Neuron (in vitro differentiated cells): ENCODE measurements around the gene INO80.
"Not testable (repeated sequence)": the region's sequence is repeated elsewhere in the genome, so short reads cannot be mapped to it uniquely, and the experiment has no call there.

ENCODE experiments used
- H2AFZ ChIP-seq: one replicate; pipeline ENCODE4 v1.6.1; 2013; ENCODE audit warnings: low read depth, mild to moderate bottlenecking, inconsistent platforms, low read length, moderate library complexity
- H3K27me3 ChIP-seq: one replicate; pipeline ENCODE4 v1.6.1; 2013; ENCODE audit warnings: low read length; ENCODE audit not compliant: insufficient read depth
- H3K36me3 ChIP-seq: one replicate; pipeline ENCODE4 v1.6.1; 2013; ENCODE audit warnings: low read length; ENCODE audit not compliant: insufficient read depth
- H3K4me1 ChIP-seq: one replicate; pipeline ENCODE4 v1.6.1; 2013; ENCODE audit warnings: low read length; ENCODE audit not compliant: insufficient read depth
- H3K4me3 ChIP-seq: 2 replicates; pipeline ENCODE4 v1.5.1; 2013; ENCODE audit warnings: mild to moderate bottlenecking, low read length, moderate library complexity
- H3K9me3 ChIP-seq: one replicate; pipeline ENCODE4 v1.6.1; 2013; ENCODE audit warnings: low read length

The INO80 gene

DNA sequence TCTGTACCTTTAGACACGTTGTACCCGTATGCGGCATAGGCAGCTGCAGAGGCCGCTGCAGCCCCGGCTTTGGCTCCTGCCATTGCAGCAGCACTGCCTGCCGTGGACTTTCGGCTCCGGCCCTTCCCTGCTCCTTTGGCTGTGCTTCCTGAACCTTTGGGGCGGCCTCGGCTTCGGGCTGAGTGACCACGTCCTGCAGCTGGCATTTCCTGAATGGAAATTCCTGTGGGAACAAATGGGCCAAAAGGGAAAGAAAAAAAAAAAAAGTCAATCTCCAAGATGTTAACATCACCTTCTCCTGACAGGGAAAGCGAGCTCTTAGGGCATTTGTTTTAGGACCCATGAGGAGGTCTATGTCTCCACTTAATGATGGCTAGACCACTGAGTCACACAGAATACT is 133.2 kb downstream of the INO80 start:
- H2AFZ ChIP-seq: no peak overlapping the region
- peaks cover 95% of the 10 kb centered on the region for H3K36me3 ChIP-seq
- no peak overlapping the region for H3K4me3 ChIP-seq
- no peaks in the 10 kb centered on the region for H3K4me1 ChIP-seq
- no peaks in the 10 kb centered on the region for H3K27me3 ChIP-seq
- H3K9me3 ChIP-seq: no peaks in the 10 kb centered on the region

DNA sequence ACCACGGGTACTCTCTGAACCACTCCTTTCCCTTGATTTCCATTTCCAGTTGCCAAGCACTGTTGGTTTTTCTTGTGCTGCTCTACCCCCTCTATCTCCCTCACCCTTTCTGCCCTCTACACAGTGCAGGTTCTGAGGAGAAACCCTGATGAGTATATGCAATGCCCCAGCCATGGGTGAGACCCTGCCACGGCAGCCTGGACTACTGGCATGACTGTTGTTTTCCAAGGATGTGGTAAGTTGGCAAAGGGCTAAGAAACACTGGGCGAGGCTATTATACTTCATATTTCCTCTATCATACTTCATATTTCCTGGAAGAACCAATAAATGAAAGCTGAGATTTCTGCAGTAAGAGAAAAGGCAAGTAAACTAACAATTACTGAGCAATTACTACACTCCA is 134.9 kb downstream of the INO80 start:
- Histone ChIP-seq H3K36me3 (peaks cover 94% of the 10 kb centered on the region), H3K9me3 (no peaks in the 10 kb centered on the region), H2AFZ (no peak overlapping the region), H3K27me3 (no peaks in the 10 kb centered on the region), H3K4me3 (no peak overlapping the region), H3K4me1 (no peaks in the 10 kb centered on the region)

DNA sequence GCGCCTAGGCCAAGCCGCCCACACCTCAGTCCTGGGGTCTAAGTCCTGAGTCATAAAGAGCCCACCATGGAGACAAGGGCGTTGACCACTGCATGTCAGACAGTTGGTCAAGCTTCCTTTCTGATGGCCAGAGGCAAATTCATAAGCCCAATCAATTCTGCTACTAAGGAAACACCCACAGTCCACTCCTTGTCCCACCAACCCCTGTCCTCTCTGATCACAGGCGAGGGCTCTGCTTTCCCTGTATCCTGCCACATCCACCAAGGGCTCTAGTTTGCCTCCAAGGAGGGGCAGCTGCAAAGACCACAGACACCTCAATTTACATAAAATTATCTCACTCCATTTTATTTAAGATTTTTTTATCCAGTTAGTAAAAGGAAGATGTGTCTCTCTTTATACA is 137.5 kb downstream of the INO80 start:
- no peak overlapping the region for H2AFZ ChIP-seq
- peaks cover 69% of the 10 kb centered on the region for H3K36me3 ChIP-seq
- no peaks in the 10 kb centered on the region for H3K4me1 ChIP-seq
- no peak overlapping the region for H3K4me3 ChIP-seq
- no peaks in the 10 kb centered on the region for H3K27me3 ChIP-seq
- H3K9me3 ChIP-seq: no peaks in the 10 kb centered on the region

GRCh38 chr15:40978141-40978540 is 137.9 kb downstream of the INO80 start:
- H3K36me3 ChIP-seq: peaks cover 65% of the 10 kb centered on the region
- no peaks in the 10 kb centered on the region for H3K4me1 ChIP-seq
- no peaks in the 10 kb centered on the region for H3K9me3 ChIP-seq
- H3K4me3 ChIP-seq: no peak overlapping the region
- H2AFZ ChIP-seq: no peak overlapping the region
- H3K27me3 ChIP-seq: no peaks in the 10 kb centered on the region

DNA sequence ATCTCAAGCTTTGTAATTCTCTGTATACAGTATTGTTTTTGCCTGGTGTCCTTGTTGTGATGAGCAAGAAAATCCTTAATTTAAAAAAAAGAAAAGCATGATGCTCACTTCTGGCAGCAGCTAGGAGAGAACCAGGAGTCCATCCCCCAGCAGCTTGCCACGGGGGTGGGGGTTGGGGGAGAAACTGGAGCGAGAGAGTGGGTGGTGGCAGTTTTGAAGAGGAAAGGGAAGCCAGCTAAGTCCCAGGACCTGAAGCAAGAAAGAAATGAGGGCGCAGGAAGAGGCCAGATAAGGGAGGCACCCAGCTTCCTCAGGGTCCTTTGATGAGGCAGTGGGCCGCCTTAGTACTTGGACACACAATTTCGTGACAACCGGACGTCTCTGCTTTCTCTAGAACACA is 139.3 kb downstream of the INO80 start:
- no peaks in the 10 kb centered on the region for H3K4me1 ChIP-seq
- H3K27me3 ChIP-seq: no peaks in the 10 kb centered on the region
- no peak overlapping the region for H3K4me3 ChIP-seq
- peaks cover 53% of the 10 kb centered on the region for H3K36me3 ChIP-seq
- H2AFZ ChIP-seq: no peak overlapping the region
- no peaks in the 10 kb centered on the region for H3K9me3 ChIP-seq

DNA sequence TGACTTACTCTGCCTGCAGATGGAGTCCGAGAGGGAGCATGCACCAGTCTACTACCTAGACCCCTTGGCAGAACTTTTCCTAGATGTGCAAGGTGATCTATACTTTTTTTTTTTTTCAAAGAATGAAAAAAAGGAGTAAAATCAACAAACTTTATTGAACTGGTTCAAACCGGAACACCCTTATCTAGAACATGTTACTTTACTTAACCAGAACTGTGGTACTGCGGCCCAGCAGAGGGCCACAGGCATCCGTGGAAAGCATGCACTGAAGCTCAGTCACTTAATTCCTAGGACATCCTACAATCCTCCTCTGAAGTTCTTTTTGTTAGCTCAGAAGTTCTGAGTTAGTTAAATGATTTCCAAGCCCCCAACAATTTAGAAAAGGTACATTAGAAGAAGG is 141.2 kb downstream of the INO80 start:
- H3K9me3 ChIP-seq: no peaks in the 10 kb centered on the region
- H3K27me3 ChIP-seq: no peaks in the 10 kb centered on the region
- peaks cover 33% of the 10 kb centered on the region for H3K36me3 ChIP-seq
- H3K4me1 ChIP-seq: no peaks in the 10 kb centered on the region
- no peak overlapping the region for H2AFZ ChIP-seq
- no peak overlapping the region for H3K4me3 ChIP-seq

DNA sequence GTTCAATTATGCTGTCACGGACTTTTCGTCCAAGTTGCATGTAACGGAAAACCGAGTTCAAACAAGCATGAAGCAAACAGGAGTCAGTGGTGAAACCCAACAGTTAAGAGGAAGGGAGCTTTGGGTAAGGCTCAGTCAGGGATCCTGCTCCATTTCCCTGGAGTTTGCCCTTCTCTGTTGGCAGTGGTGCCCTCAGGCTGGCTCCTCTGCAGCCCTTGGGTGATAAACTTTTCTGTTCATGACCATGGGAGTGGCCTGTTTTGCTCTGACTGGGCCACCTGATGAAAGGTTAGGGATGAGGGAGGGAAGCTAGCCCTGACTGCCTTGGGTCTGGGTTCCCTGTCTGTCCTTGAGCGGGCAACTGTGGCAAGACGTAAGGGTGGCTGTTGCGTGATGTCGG is 146.7 kb downstream of the INO80 start:
- no peaks in the 10 kb centered on the region for H3K9me3 ChIP-seq

GRCh38 chr15:40968290-40969085 is 147.6 kb downstream of the INO80 start:
- H3K4me1 ChIP-seq: peaks cover 6% of the 10 kb centered on the region
- no peak overlapping the region for H3K4me3 ChIP-seq
- no peak overlapping the region for H2AFZ ChIP-seq
- no peaks in the 10 kb centered on the region for H3K27me3 ChIP-seq
- no peaks in the 10 kb centered on the region for H3K36me3 ChIP-seq
- no peaks in the 10 kb centered on the region for H3K9me3 ChIP-seq

More for the DNA sequence above, 146.7 kb downstream of the INO80 start:
- no peak overlapping the region for H3K4me3 ChIP-seq
- H3K27me3 ChIP-seq: no peaks in the 10 kb centered on the region
- H3K36me3 ChIP-seq: no peaks in the 10 kb centered on the region
- H3K4me1 ChIP-seq: peaks cover 6% of the 10 kb centered on the region
- no peak overlapping the region for H2AFZ ChIP-seq

DNA sequence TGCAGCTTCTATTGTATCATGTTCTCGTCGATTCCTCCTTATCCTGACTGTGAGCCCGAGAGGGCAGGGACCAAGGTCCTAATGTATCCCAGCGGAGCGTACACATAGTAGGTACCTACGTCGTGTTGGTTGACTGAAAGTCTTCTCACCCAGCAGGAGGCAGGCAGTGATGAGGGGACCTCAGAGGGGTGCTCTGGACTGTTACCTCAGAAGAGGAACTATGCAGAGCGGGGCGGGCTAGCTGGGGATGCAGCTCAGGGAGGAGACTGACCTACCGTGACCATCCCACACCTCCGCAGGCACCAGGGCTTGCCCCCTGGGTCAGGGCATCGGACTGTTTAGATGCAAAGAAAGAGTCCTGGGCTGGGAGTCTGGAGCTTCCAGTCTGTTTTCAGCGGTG is 151.4 kb downstream of the INO80 start:
- H3K4me1 ChIP-seq: peaks cover 8% of the 10 kb centered on the region
- H3K4me3 ChIP-seq: no peak overlapping the region

DNA sequence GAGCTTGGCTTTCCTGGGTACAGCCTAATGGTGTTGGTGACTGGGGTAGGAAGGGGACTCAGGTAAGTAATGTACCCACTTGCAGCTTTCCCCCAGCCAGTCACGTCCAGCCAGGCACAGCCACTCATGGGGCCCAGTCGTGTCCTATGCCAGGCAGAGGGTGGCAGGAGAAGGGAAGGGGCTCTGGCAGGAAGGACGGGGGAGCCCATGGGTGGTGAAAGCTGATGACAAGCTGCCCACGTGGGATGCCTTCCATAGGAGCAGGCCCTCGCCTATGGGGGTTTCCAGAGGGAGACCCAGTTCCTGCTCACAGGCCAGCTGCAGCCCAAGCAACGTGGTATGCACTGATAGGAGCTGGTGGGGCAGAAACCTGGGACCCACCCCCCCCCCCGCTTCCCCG is 152.1 kb downstream of the INO80 start:
- Histone ChIP-seq H3K4me1 (peaks cover 10% of the 10 kb centered on the region), H3K9me3 (peaks cover 2% of the 10 kb centered on the region), H3K36me3 (no peaks in the 10 kb centered on the region), H2AFZ (no peak overlapping the region), H3K27me3 (no peaks in the 10 kb centered on the region), H3K4me3 (no peak overlapping the region)

More for the DNA sequence above, 151.4 kb downstream of the INO80 start:
- H3K36me3 ChIP-seq: no peaks in the 10 kb centered on the region
- peaks cover 2% of the 10 kb centered on the region for H3K9me3 ChIP-seq
- no peak overlapping the region for H2AFZ ChIP-seq
- no peaks in the 10 kb centered on the region for H3K27me3 ChIP-seq

GRCh38 chr15:40963201-40963600 is 152.9 kb downstream of the INO80 start:
- no peaks in the 10 kb centered on the region for H3K27me3 ChIP-seq
- H3K4me1 ChIP-seq: peaks cover 10% of the 10 kb centered on the region
- no peak overlapping the region for H3K4me3 ChIP-seq
- no peaks in the 10 kb centered on the region for H3K36me3 ChIP-seq
- peaks cover 2% of the 10 kb centered on the region for H3K9me3 ChIP-seq
- H2AFZ ChIP-seq: no peak overlapping the region

DNA sequence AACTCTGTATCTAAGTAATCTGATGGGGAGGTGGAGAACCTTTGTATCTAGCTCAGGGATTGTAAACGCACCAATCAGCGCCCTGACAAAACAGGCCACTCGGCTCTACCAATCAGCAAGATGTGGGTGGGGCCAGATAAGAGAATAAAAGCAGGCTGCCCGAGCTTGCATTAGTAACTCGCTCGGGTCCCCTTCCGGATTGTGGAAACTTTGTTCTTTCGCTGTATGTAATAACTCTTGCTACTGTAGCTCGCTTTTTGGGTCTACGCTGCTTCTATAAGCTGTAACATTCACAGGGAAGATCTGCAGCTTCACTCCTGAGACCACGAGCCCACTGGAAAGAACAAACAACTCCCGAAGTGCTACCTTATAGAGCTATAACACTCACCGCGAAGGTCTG is 153.8 kb downstream of the INO80 start:
- not testable (repeated sequence) for H3K36me3 ChIP-seq, H3K27me3 ChIP-seq, H2AFZ ChIP-seq, H3K4me3 ChIP-seq, H3K4me1 ChIP-seq, H3K9me3 ChIP-seq

GRCh38 chr15:40961740-40962139 is 154.3 kb downstream of the INO80 start:
- not testable (repeated sequence) for H3K4me1 ChIP-seq, H2AFZ ChIP-seq, H3K27me3 ChIP-seq, H3K36me3 ChIP-seq, H3K9me3 ChIP-seq, H3K4me3 ChIP-seq

- Histone ChIP-seq H3K4me3 (no peak overlapping the region), H2AFZ (no peak overlapping the region), H3K27me3 (no peaks in the 10 kb centered on the region), H3K36me3 (no peaks in the 10 kb centered on the region), H3K9me3 (peaks cover 2% of the 10 kb centered on the region), H3K4me1 (peaks cover 5% of the 10 kb centered on the region)
These were observed 155.2 kb downstream of the INO80 start for GRCh38 chr15:40960925-40961324.
